HFF-Myc (cell line): ENCODE results near the gene DYSF.

Source experiments
- DNase-seq: peaks from one replicate; pipeline ENCODE4 v3.0.0-alpha.2; 2011; ENCODE audit warnings: low read depth; ENCODE audit errors: extremely low read depth
- H3K4me3 ChIP-seq: replicated peaks from 2 replicates; pipeline ENCODE4 v1.5.1; 2011; ENCODE audit warnings: low read depth, mild to moderate bottlenecking, control low read depth, low read length
- TF ChIP-seq, protein P1 (sequence below): IDR thresholded peaks from 2 replicates; pipeline ENCODE4 v1.5.1; 2012; ENCODE audit warnings: mild to moderate bottlenecking, low read depth, low read length, control low read depth; ENCODE audit errors: missing control alignments

DYSF gene

GRCh38 chr2:71586471-71586870, 133.1 kb downstream of the DYSF start:
- TF ChIP-seq, protein P1, sequence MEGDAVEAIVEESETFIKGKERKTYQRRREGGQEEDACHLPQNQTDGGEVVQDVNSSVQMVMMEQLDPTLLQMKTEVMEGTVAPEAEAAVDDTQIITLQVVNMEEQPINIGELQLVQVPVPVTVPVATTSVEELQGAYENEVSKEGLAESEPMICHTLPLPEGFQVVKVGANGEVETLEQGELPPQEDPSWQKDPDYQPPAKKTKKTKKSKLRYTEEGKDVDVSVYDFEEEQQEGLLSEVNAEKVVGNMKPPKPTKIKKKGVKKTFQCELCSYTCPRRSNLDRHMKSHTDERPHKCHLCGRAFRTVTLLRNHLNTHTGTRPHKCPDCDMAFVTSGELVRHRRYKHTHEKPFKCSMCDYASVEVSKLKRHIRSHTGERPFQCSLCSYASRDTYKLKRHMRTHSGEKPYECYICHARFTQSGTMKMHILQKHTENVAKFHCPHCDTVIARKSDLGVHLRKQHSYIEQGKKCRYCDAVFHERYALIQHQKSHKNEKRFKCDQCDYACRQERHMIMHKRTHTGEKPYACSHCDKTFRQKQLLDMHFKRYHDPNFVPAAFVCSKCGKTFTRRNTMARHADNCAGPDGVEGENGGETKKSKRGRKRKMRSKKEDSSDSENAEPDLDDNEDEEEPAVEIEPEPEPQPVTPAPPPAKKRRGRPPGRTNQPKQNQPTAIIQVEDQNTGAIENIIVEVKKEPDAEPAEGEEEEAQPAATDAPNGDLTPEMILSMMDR, result no peak
- no peak for DNase-seq
- no peak overlapping the region for H3K4me3 ChIP-seq

GRCh38 chr2:71587509-71588073, 134.2 kb downstream of the DYSF start:
- no peak for DNase-seq
- TF ChIP-seq, protein P1, result no peak
- no peak overlapping the region for H3K4me3 ChIP-seq

- TF ChIP-seq, protein P1, result no peak
- no peak for DNase-seq
- H3K4me3 ChIP-seq, result no peak overlapping the region
Observed at GRCh38 chr2:71588497-71589170, 135.3 kb downstream of the DYSF start.

GRCh38 chr2:71589763-71590162, 136.4 kb downstream of the DYSF start:
- DNase-seq, result no peak
- no peak overlapping the region for H3K4me3 ChIP-seq
- TF ChIP-seq, protein P1, result no peak

GRCh38 chr2:71591044-71591443, 137.7 kb downstream of the DYSF start:
- no peak overlapping the region for H3K4me3 ChIP-seq
- TF ChIP-seq, protein P1, result no peak
- DNase-seq, result no peak

GRCh38 chr2:71592181-71592711, 138.9 kb downstream of the DYSF start:
- TF ChIP-seq, protein P1, result no peak
- DNase-seq, result no peak
- no peak overlapping the region for H3K4me3 ChIP-seq
